ENCODE data around the gene AQP5.
"Not testable (repeated sequence)": the region's sequence is repeated elsewhere in the genome, so short reads cannot be mapped to it uniquely, and the experiment has no call there.

AQP5 gene

DNA sequence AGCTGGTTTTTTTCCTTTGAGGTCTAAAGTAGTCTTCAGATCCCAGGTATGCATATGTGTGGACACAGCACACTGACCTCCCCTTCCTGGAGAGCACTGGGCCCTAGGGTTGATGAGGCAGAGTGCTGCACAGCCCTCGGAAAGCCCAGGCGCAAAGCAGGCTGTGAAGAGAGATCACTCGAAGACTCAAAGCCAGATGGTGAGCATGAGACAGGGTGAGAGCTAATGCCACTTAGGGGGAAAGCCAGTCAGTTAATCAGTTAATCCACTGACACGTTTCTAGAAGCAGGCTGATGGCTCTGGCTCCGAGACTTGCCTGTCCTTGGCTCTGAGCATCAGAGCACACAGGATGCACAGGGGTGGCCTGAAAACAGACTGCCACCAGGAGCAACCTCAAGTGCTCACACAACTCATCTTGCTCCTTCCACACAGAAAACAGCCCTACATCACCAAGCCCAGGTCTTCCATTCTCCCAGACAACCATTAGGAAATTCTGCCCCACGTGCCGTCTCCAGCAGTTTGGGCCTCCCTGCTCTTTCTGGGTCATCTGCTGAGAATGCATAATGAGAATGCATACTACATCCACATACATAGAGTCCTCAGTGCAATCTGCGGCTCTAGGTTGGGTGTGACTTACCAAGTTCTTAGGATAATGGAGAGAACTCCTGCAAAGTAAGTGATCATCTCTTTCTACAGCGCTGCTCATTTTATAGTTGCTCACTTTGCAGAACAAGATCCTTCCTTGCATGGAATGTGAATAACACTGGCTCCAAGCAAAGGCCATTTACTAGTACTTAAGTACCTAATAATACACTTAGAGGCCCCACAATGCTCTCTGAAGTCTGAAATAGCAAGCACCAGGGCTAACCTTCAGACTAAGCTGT, 23.0 kb downstream of the AQP5 start:
- DNase-seq (ENCODE audit: low spot score), result no peak
- Histone ChIP-seq H3K14ac (ENCODE audit: low read length) (no peak overlapping the region), H3K9me3 (replicated peaks in 1 of 2; ENCODE audit: control insufficient read depth in 2 of 2, insufficient read depth in 1 of 2, low read depth in 1 of 2, low read length in 2 of 2) (no peaks in the 10 kb centered on the region), H2BK12ac (ENCODE audit: low read length) (no peak overlapping the region), H3K27ac (replicated peaks; ENCODE audit: low read length) (peak overlapping the region; percentile 35), H2AFZ (ENCODE audit: low read length) (no peak overlapping the region), H3K27me3 (ENCODE audit: control insufficient read depth in 3 of 3, insufficient read depth in 3 of 3, low read depth in 1 of 3, low read length in 3 of 3) (no peaks in the 10 kb centered on the region), H3K79me1 (ENCODE audit: low read depth, low read length) (no peaks in the 10 kb centered on the region), H3K4me1 (ENCODE audit: control insufficient read depth in 2 of 2, insufficient read depth in 1 of 2, low read depth in 1 of 2, low read length in 2 of 2) (peaks cover 0 to 19% of the 10 kb centered on the region in 2 donors), H3K18ac (ENCODE audit: low read length) (peak overlapping the region; percentile 63), H2BK120ac (ENCODE audit: low read depth, low read length) (no peak overlapping the region), H2BK5ac (ENCODE audit: low read length) (no peak overlapping the region), H3K36me3 (replicated peaks in 1 of 2; ENCODE audit: control insufficient read depth in 2 of 2, insufficient read depth in 2 of 2, low read length in 2 of 2) (peaks cover 14 to 48% of the 10 kb centered on the region in 2 donors), H2AK5ac (ENCODE audit: low read depth, low read length) (no peak overlapping the region), H3K4ac (ENCODE audit: low read length) (no peak overlapping the region), H3K23ac (ENCODE audit: low read depth, low read length, poor library complexity) (no peak overlapping the region), H4K8ac (ENCODE audit: low read depth, low read length) (no peak overlapping the region), H4K91ac (ENCODE audit: low read depth, low read length, poor library complexity) (peak overlapping the region; percentile 76), H2BK15ac (ENCODE audit: low read length) (no peak overlapping the region), H3K4me3 (ENCODE audit: low read length in 2 of 2) (no peak overlapping the region), H3K4me2 (ENCODE audit: insufficient read depth, low read length, poor library complexity, severe bottlenecking) (no peak overlapping the region), H3K9ac (ENCODE audit: low read depth, low read length, poor library complexity) (no peak overlapping the region)
- WGBS, 2 donors (ENCODE audit: extremely low coverage in 2 of 2, insufficient read length in 2 of 2, insufficient replicate concordance in 1 of 2), result no CpG with 5 or more reads among the region's 9 CpGs

DNA sequence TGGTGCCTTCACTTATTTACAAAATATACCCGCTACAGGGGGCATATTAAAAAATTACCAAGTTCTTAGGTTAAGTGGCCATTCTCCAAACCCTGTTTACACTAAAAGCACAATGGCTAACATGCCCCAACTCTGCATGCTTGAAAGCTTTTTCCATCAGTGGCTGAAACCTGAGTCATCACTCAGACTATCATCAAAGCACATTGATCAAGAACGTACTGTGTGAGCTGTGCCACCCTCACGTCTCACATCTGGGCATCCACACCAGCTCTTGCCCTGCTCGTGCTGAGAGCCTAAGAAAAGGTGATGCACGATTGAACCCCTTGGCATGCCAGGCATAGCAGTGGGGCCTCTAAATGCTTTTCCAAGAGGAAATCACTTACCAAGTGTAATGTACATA, 24.3 kb downstream of the AQP5 start:
- WGBS, 2 donors (ENCODE audit: extremely low coverage in 2 of 2, insufficient read length in 2 of 2, insufficient replicate concordance in 1 of 2), result no CpG with 5 or more reads among the region's 5 CpGs
- no peak overlapping the region for H2AFZ ChIP-seq (ENCODE audit: low read length)
- H3K27ac ChIP-seq (replicated peaks; ENCODE audit: low read length), result no peak overlapping the region
- H4K8ac ChIP-seq (ENCODE audit: low read depth, low read length), result no peak overlapping the region
- H3K14ac ChIP-seq (ENCODE audit: low read length), result no peak overlapping the region
- no peak overlapping the region for H2BK120ac ChIP-seq (ENCODE audit: low read depth, low read length)
- H3K27me3 ChIP-seq (ENCODE audit: control insufficient read depth in 3 of 3, insufficient read depth in 3 of 3, low read depth in 1 of 3, low read length in 3 of 3), result no peaks in the 10 kb centered on the region
- H2BK5ac ChIP-seq (ENCODE audit: low read length), result no peak overlapping the region
- no peak overlapping the region for H3K4me2 ChIP-seq (ENCODE audit: insufficient read depth, low read length, poor library complexity, severe bottlenecking)
- no peak overlapping the region for H3K4me3 ChIP-seq (ENCODE audit: low read length in 2 of 2)
- H3K79me1 ChIP-seq (ENCODE audit: low read depth, low read length), result no peaks in the 10 kb centered on the region
- H3K4me1 ChIP-seq (ENCODE audit: control insufficient read depth in 2 of 2, insufficient read depth in 1 of 2, low read depth in 1 of 2, low read length in 2 of 2), result peaks cover 0 to 10% of the 10 kb centered on the region in 2 donors
- no peak for DNase-seq (ENCODE audit: low spot score)
- no peak overlapping the region for H2AK5ac ChIP-seq (ENCODE audit: low read depth, low read length)
- no peak overlapping the region for H4K91ac ChIP-seq (ENCODE audit: low read depth, low read length, poor library complexity)
- no peak overlapping the region for H2BK15ac ChIP-seq (ENCODE audit: low read length)
- no peak overlapping the region for H3K23ac ChIP-seq (ENCODE audit: low read depth, low read length, poor library complexity)
- no peak overlapping the region for H2BK12ac ChIP-seq (ENCODE audit: low read length)
- H3K36me3 ChIP-seq (replicated peaks in 1 of 2; ENCODE audit: control insufficient read depth in 2 of 2, insufficient read depth in 2 of 2, low read length in 2 of 2), result peaks cover 19 to 61% of the 10 kb centered on the region in 2 donors
- H3K9me3 ChIP-seq (replicated peaks in 1 of 2; ENCODE audit: control insufficient read depth in 2 of 2, insufficient read depth in 1 of 2, low read depth in 1 of 2, low read length in 2 of 2), result no peaks in the 10 kb centered on the region
- H3K18ac ChIP-seq (ENCODE audit: low read length), result no peak overlapping the region
- no peak overlapping the region for H3K9ac ChIP-seq (ENCODE audit: low read depth, low read length, poor library complexity)
- H3K4ac ChIP-seq (ENCODE audit: low read length), result no peak overlapping the region

DNA sequence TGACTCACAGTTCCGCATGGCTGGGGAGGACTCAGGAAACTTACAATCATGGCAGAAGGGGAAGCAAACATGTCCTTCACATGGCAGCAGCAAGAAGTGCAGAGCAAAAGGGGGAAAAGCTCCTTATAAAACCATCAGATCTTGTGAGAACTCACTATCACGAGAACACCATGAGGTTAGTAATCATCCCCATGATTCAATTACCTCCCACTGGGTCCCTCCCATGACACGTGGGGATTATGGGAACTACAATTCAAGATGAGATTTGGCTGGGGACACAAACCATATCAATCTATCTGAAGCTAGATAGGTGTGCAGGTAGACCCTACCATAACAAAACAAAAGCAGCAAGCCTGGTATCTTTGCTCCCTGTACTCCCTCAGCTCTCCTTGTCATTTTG, 24.8 kb downstream of the AQP5 start:
- H2AFZ ChIP-seq (ENCODE audit: low read length); H2BK15ac ChIP-seq (ENCODE audit: low read length); H3K14ac ChIP-seq (ENCODE audit: low read length); H2BK12ac ChIP-seq (ENCODE audit: low read length); H3K9me3 ChIP-seq (replicated peaks in 1 of 2; ENCODE audit: control insufficient read depth in 2 of 2, insufficient read depth in 1 of 2, low read depth in 1 of 2, low read length in 2 of 2); H3K27me3 ChIP-seq (ENCODE audit: control insufficient read depth in 3 of 3, insufficient read depth in 3 of 3, low read depth in 1 of 3, low read length in 3 of 3); H3K79me1 ChIP-seq (ENCODE audit: low read depth, low read length); H2BK120ac ChIP-seq (ENCODE audit: low read depth, low read length); H3K4me2 ChIP-seq (ENCODE audit: insufficient read depth, low read length, poor library complexity, severe bottlenecking); H2AK5ac ChIP-seq (ENCODE audit: low read depth, low read length); H3K18ac ChIP-seq (ENCODE audit: low read length); DNase-seq (ENCODE audit: low spot score); H2BK5ac ChIP-seq (ENCODE audit: low read length); H3K27ac ChIP-seq (replicated peaks; ENCODE audit: low read length); H4K91ac ChIP-seq (ENCODE audit: low read depth, low read length, poor library complexity); H3K4me1 ChIP-seq (ENCODE audit: control insufficient read depth in 2 of 2, insufficient read depth in 1 of 2, low read depth in 1 of 2, low read length in 2 of 2); H3K23ac ChIP-seq (ENCODE audit: low read depth, low read length, poor library complexity); H4K8ac ChIP-seq (ENCODE audit: low read depth, low read length); H3K4me3 ChIP-seq (ENCODE audit: low read length in 2 of 2); H3K4ac ChIP-seq (ENCODE audit: low read length); H3K9ac ChIP-seq (ENCODE audit: low read depth, low read length, poor library complexity): not testable (repeated sequence)
- no CpG with 5 or more reads among the region's 3 CpGs for WGBS, 2 donors (ENCODE audit: extremely low coverage in 2 of 2, insufficient read length in 2 of 2, insufficient replicate concordance in 1 of 2)
- peaks cover 19 to 65% of the 10 kb centered on the region in 2 donors for H3K36me3 ChIP-seq (replicated peaks in 1 of 2; ENCODE audit: control insufficient read depth in 2 of 2, insufficient read depth in 2 of 2, low read length in 2 of 2)

DNA sequence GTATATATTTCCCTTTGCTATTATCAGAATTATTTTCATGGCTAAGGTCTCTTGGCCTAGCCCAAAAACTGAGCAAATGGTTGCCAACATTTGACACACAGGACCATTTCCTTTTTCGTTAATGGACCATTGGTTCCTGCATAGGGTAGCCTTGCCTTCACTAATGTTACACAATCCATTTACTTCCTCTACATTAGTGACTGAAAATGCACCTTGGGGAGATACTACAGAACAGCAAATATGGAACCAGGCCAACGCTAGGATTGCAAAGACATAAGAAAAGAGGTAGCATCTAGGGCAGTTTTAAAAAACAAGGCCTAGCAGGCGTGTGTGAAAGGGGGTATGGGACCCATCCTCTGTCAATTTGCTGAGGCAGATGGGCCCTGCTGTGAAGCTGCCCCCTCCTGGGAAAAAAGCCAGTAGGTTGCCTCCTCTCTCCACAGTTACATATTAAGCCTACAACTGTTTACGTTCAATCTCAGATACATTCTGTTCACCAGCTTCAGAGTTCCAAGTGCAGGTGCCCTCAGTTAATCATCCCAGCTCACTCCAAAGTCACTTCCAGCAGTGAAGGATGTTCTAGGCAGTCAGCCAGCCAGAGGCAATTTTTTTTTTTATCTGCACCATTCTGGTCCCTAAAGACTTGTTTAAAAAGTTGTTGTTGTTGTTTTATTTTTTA, 26.1 kb downstream of the AQP5 start:
- WGBS, 2 donors (ENCODE audit: extremely low coverage in 2 of 2, insufficient read length in 2 of 2, insufficient replicate concordance in 1 of 2), result no CpG with 5 or more reads among the region's 4 CpGs
- Histone ChIP-seq H2AFZ (ENCODE audit: low read length) (no peak overlapping the region), H3K27me3 (ENCODE audit: control insufficient read depth in 3 of 3, insufficient read depth in 3 of 3, low read depth in 1 of 3, low read length in 3 of 3) (no peaks in the 10 kb centered on the region), H3K18ac (ENCODE audit: low read length) (no peak overlapping the region), H2BK15ac (ENCODE audit: low read length) (no peak overlapping the region), H3K14ac (ENCODE audit: low read length) (no peak overlapping the region), H3K4me3 (ENCODE audit: low read length in 2 of 2) (no peak overlapping the region), H4K8ac (ENCODE audit: low read depth, low read length) (no peak overlapping the region), H3K36me3 (replicated peaks in 1 of 2; ENCODE audit: control insufficient read depth in 2 of 2, insufficient read depth in 2 of 2, low read length in 2 of 2) (peaks cover 27 to 78% of the 10 kb centered on the region in 2 donors), H2BK5ac (ENCODE audit: low read length) (no peak overlapping the region), H3K79me1 (ENCODE audit: low read depth, low read length) (no peaks in the 10 kb centered on the region), H3K4ac (ENCODE audit: low read length) (no peak overlapping the region), H3K9ac (ENCODE audit: low read depth, low read length, poor library complexity) (no peak overlapping the region), H4K91ac (ENCODE audit: low read depth, low read length, poor library complexity) (no peak overlapping the region), H3K27ac (replicated peaks; ENCODE audit: low read length) (no peak overlapping the region), H3K4me2 (ENCODE audit: insufficient read depth, low read length, poor library complexity, severe bottlenecking) (no peak overlapping the region), H2BK120ac (ENCODE audit: low read depth, low read length) (no peak overlapping the region), H2BK12ac (ENCODE audit: low read length) (no peak overlapping the region), H3K23ac (ENCODE audit: low read depth, low read length, poor library complexity) (no peak overlapping the region), H3K4me1 (ENCODE audit: control insufficient read depth in 2 of 2, insufficient read depth in 1 of 2, low read depth in 1 of 2, low read length in 2 of 2) (peaks cover 0 to 9% of the 10 kb centered on the region in 2 donors), H2AK5ac (ENCODE audit: low read depth, low read length) (no peak overlapping the region), H3K9me3 (replicated peaks in 1 of 2; ENCODE audit: control insufficient read depth in 2 of 2, insufficient read depth in 1 of 2, low read depth in 1 of 2, low read length in 2 of 2) (no peaks in the 10 kb centered on the region)
- no peak for DNase-seq (ENCODE audit: low spot score)
